Effector CD8-positive, alpha-beta T cell (primary cell): Measurements from ENCODE around the gene BUD13.
"Not testable (repeated sequence)": the region's sequence is repeated elsewhere in the genome, so short reads cannot be mapped to it uniquely, and the experiment has no call there.

Source experiments
- DNase-seq: peaks from one replicate; lab custom pipeline; 2025; lab: John Stamatoyannopoulos, UW

The BUD13 gene

GRCh38 chr11:116792144-116792868, 19.5 kb upstream of the BUD13 start:
- no peak for DNase-seq

GRCh38 chr11:116791813-116792143, 19.0 kb upstream of the BUD13 start, which contains the start of gene APOA5:
Gene APOA5 (minus strand): TSS chr11:116791879. CDS start chr11:116791860, 19 bp downstream.
- DNase-seq: no peak

GRCh38 chr11:116791002-116791812, 18.4 kb upstream of the BUD13 start:
- peak; percentile 61 for DNase-seq

- no peak for DNase-seq
Measured at GRCh38 chr11:116790167-116791001, 17.6 kb upstream of the BUD13 start.

GRCh38 chr11:116788975-116789374, 16.2 kb upstream of the BUD13 start:
- no peak for DNase-seq

- DNase-seq: no peak
Measured at GRCh38 chr11:116788534-116788933, 15.7 kb upstream of the BUD13 start.

- peak; percentile 70 for DNase-seq
Measured at GRCh38 chr11:116787786-116788486, 15.1 kb upstream of the BUD13 start, which contains the start of gene ZPR1. Gene ZPR1 (minus strand): TSS chr11:116788023. CDS start chr11:116787990, 33 bp downstream.

- DNase-seq: no peak
Measured at GRCh38 chr11:116787436-116787785, 14.6 kb upstream of the BUD13 start.

- DNase-seq: no peak
Measured at GRCh38 chr11:116786966-116787365, 14.2 kb upstream of the BUD13 start.

- no peak for DNase-seq
Measured at GRCh38 chr11:116786326-116786725, 13.5 kb upstream of the BUD13 start.

GRCh38 chr11:116782728-116783127, 9.9 kb upstream of the BUD13 start:
- DNase-seq: no peak

- no peak for DNase-seq
Measured at GRCh38 chr11:116778556-116778955, 5.8 kb upstream of the BUD13 start.

GRCh38 chr11:116777056-116777455, 4.3 kb upstream of the BUD13 start:
- DNase-seq: no peak

GRCh38 chr11:116776522-116776984, 3.8 kb upstream of the BUD13 start:
- DNase-seq: no peak

GRCh38 chr11:116775975-116776374, 3.2 kb upstream of the BUD13 start:
- no peak for DNase-seq

- DNase-seq: no peak
Measured at GRCh38 chr11:116774661-116775060, 1.9 kb upstream of the BUD13 start.

- DNase-seq: no peak
Measured at GRCh38 chr11:116773203-116774097, 663 bp upstream of the BUD13 start.

GRCh38 chr11:116771935-116772334, 852 bp downstream of the BUD13 start:
- no peak for DNase-seq

- DNase-seq: no peak
Measured at GRCh38 chr11:116762132-116762531, 10.7 kb downstream of the BUD13 start.

- DNase-seq: not testable (repeated sequence)
Measured at GRCh38 chr11:116756044-116756443, 16.7 kb downstream of the BUD13 start.
